PC-3 (cell line): ENCODE data around the gene SDK1. TPM values are rescaled to one million over a fixed set of nuclear protein-coding genes. Genes with fewer than 3 reads are reported as not detected.

Experiments
- ATAC-seq: fragments of 200-7000 bp; cut with Tn5 transposase; 2 replicates; pipeline ENCODE4 v1.9.1; 2020; ENCODE audit warnings: mild to moderate bottlenecking, moderate library complexity
- BruUV-seq: library from RNA; stranded (reverse); fragments of 400-500 nt; replicated peaks from 2 replicates; lab custom pipeline; 2021; lab: Mats Ljungman, UMichigan
- CTCF ChIA-PET: fragments of 300-600 bp; sonication (Branson Sonifier 250); formaldehyde crosslinking; loops from one replicate; lab custom pipeline; 2022; ENCODE audit warnings: antibody characterized with exemption; lab: Charles Lee
- POLR2A ChIA-PET: fragments of 300-600 bp; sonication (Branson Sonifier 250); formaldehyde crosslinking; loops from one replicate; lab custom pipeline; 2022; ENCODE audit warnings: antibody characterized with exemption; ENCODE audit not compliant: unreplicated experiment; lab: Charles Lee
- DNase-seq: peaks from one replicate; pipeline ENCODE4 v3.0.0-alpha.2; 2015
- H2AFZ ChIP-seq: fragments of 300-600 bp; sonication (generic); 2 replicates; pipeline ENCODE4 v1.6.0; 2016; ENCODE audit warnings: antibody characterized with exemption, low read length
- H3F3A ChIP-seq: fragments of 300-600 bp; sonication (generic); one replicate; pipeline ENCODE4 v1.6.0; 2017; ENCODE audit warnings: antibody characterized with exemption, low read length, control low read depth, mild to moderate bottlenecking; ENCODE audit not compliant: unreplicated experiment
- H3K27ac ChIP-seq: fragments of 300-600 bp; sonication (generic); 2 replicates; pipeline ENCODE4 v1.5.1; 2016; ENCODE audit warnings: mild to moderate bottlenecking, low read length
- H3K27me3 ChIP-seq: fragments of 300-600 bp; sonication (generic); 2 replicates; pipeline ENCODE4 v1.6.1; 2016; ENCODE audit warnings: low read length, mixed read lengths
- H3K36me3 ChIP-seq: fragments of 300-600 bp; sonication (generic); 2 replicates; pipeline ENCODE4 v1.6.1; 2016; ENCODE audit warnings: low read depth, mixed run types, low read length, mixed read lengths
- H3K4me1 ChIP-seq: fragments of 300-600 bp; sonication (generic); 2 replicates; pipeline ENCODE4 v1.5.1; 2016; ENCODE audit warnings: low read length; ENCODE audit not compliant: insufficient read depth
- H3K4me2 ChIP-seq: fragments of 300-600 bp; sonication (generic); 2 replicates; pipeline ENCODE4 v1.6.0; 2016; ENCODE audit warnings: low read length
- H3K4me3 ChIP-seq: fragments of 300-600 bp; sonication (generic); 2 replicates; pipeline ENCODE4 v1.5.1; 2016; ENCODE audit warnings: mild to moderate bottlenecking, low read length, mixed read lengths
- H3K79me2 ChIP-seq: fragments of 300-600 bp; sonication (generic); 2 replicates; pipeline ENCODE4 v1.6.1; 2017; ENCODE audit warnings: low read length, mixed read lengths
- H3K9ac ChIP-seq: fragments of 300-600 bp; sonication (generic); 2 replicates; pipeline ENCODE4 v1.6.0; 2016; ENCODE audit warnings: mild to moderate bottlenecking, low read length
- H3K9me2 ChIP-seq: fragments of 300-600 bp; sonication (generic); replicated peaks from 2 replicates; pipeline ENCODE4 v1.6.1; 2016; ENCODE audit warnings: mixed run types, low read length, mixed read lengths
- H3K9me3 ChIP-seq: fragments of 300-600 bp; sonication (generic); 2 replicates; pipeline ENCODE4 v1.6.1; 2016; ENCODE audit warnings: low read length, mixed read lengths
- H4K20me1 ChIP-seq: fragments of 300-600 bp; sonication (generic); 2 replicates; pipeline ENCODE4 v1.6.1; 2016; ENCODE audit warnings: low read length, mixed read lengths
- EZH2 ChIP-seq: fragments of 300-600 bp; sonication (generic); IDR thresholded peaks from one replicate; pipeline ENCODE4 v1.6.1; 2017; ENCODE audit warnings: antibody characterized with exemption, mild to moderate bottlenecking, low read length; ENCODE audit not compliant: unreplicated experiment
- EZH2phosphoT487 ChIP-seq: fragments of 300-600 bp; sonication (generic); IDR thresholded peaks from 2 replicates; pipeline ENCODE4 v1.6.1; 2018; ENCODE audit warnings: mild to moderate bottlenecking, antibody characterized with exemption, low read length, borderline replicate concordance
- intact Hi-C: fragments of 100-400 bp; cut with micrococcal nuclease; formaldehyde crosslinking; loops from 2 replicates; pipeline ENCODE4 v1.9.0; 2023
- total RNA-seq: library from RNA; depleted of rRNA; stranded (reverse); fragments of >200 nt; gene quantifications from 2 replicates; pipeline ENCODE4 v1.2.3, GENCODE V29; 2014
- TF ChIP-seq, protein P1 (sequence below): fragments of 300-600 bp; sonication (generic); conservative IDR thresholded peaks from 2 replicates; pipeline ENCODE4 v1.5.1; 2017; ENCODE audit warnings: antibody characterized with exemption, low read depth, mild to moderate bottlenecking, low read length

SDK1 gene
- total RNA-seq, 1 experiment from 2014 or later, result 2.8 TPM

- BruUV-seq, result no TSS peak
- intact Hi-C loops, result no loop called here
- Histone ChIP-seq H3K79me2 (no peaks in the 10 kb centered on the region), H3K9ac (no peak overlapping the region), H3K36me3 (no peaks in the 10 kb centered on the region), H3K9me3 (peaks cover 4% of the 10 kb centered on the region), H3K27me3 (no peaks in the 10 kb centered on the region), H4K20me1 (no peaks in the 10 kb centered on the region), H3K4me2 (no peak overlapping the region), H3K4me1 (no peaks in the 10 kb centered on the region), H3K4me3 (no peak overlapping the region), H3K9me2 (no peaks in the 10 kb centered on the region), H3F3A (no peaks in the 10 kb centered on the region), H3K27ac (no peak overlapping the region), H2AFZ (no peak overlapping the region)
- no peak for TF ChIP-seq EZH2
- TF ChIP-seq, protein P1, sequence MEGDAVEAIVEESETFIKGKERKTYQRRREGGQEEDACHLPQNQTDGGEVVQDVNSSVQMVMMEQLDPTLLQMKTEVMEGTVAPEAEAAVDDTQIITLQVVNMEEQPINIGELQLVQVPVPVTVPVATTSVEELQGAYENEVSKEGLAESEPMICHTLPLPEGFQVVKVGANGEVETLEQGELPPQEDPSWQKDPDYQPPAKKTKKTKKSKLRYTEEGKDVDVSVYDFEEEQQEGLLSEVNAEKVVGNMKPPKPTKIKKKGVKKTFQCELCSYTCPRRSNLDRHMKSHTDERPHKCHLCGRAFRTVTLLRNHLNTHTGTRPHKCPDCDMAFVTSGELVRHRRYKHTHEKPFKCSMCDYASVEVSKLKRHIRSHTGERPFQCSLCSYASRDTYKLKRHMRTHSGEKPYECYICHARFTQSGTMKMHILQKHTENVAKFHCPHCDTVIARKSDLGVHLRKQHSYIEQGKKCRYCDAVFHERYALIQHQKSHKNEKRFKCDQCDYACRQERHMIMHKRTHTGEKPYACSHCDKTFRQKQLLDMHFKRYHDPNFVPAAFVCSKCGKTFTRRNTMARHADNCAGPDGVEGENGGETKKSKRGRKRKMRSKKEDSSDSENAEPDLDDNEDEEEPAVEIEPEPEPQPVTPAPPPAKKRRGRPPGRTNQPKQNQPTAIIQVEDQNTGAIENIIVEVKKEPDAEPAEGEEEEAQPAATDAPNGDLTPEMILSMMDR, result no peak
- no peak for TF ChIP-seq EZH2phosphoT487
- CTCF ChIA-PET, result no interaction called here
- DNase-seq, result no peak
- ATAC-seq, result no peak
- POLR2A ChIA-PET, result no interaction called here
Observed at GRCh38 chr7:3504384-3504783, 203.3 kb downstream of the SDK1 start.

DNA sequence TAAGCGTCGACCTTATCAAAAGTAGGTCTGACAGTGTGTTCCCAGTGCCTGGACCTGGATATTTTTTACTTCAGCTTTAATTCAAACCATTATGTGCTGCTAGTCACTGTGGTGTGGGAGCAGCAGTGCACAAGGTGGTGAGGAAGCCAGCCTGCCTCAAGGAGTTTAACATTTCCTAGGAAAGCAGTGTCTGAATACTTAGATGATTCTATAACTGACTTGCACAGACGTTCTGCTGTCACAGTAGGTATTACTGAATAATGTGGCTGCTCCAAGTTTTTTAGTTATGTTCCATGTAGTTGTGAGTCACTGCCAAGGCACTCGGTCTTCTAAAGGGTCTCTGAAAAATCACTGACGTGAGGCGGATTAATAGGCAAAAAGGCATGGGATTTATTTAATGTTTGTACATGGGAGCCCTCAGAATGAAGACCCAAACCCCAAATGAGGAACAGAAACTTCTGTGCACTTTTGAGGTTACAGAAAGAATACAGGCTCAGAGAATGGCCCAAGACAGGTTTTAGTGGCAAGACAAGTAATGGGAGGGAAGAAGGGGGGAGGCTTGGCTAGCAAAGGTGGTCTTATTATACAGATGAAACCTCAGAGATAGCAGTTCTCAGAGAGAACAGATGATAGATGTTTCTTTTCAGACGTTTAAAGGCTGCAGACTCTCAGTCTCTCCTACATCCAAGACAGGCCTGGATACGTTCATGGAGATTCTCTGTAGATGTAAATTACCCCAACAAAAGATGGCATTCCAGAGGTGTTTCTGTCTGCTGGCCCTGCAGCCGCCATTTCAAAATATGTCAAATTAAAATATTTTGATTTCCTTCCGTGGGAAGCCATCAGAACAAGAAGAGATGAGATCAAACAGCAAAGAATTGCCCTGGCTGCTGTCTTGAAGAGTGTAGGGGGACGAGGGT lies 209.3 kb downstream of the SDK1 start:
- DNase-seq, result no peak
- Histone ChIP-seq H3K79me2 (no peaks in the 10 kb centered on the region), H3K27ac (no peak overlapping the region), H3K9me2 (no peaks in the 10 kb centered on the region), H2AFZ (no peak overlapping the region), H3K4me1 (no peaks in the 10 kb centered on the region), H3K4me2 (no peak overlapping the region), H3K4me3 (no peak overlapping the region), H4K20me1 (no peaks in the 10 kb centered on the region), H3K27me3 (no peaks in the 10 kb centered on the region), H3K9me3 (peaks cover 4% of the 10 kb centered on the region; the same call in 1 of the 2 replicates), H3K9ac (no peak overlapping the region), H3K36me3 (no peaks in the 10 kb centered on the region), H3F3A (no peaks in the 10 kb centered on the region)
- CTCF ChIA-PET, result no interaction called here
- BruUV-seq, result no TSS peak
- POLR2A ChIA-PET, result no interaction called here
- ATAC-seq, result no peak
- intact Hi-C loops, result no loop called here
- TF ChIP-seq EZH2phosphoT487, result no peak
- TF ChIP-seq EZH2, result no peak
- TF ChIP-seq, protein P1, result no peak

GRCh38 chr7:3517344-3517743 lies 216.3 kb downstream of the SDK1 start:
- TF ChIP-seq EZH2phosphoT487 (no peak), EZH2 (no peak)
- TF ChIP-seq, protein P1, result no peak

More at GRCh38 chr7:3517344-3517743, 216.3 kb downstream of the SDK1 start:
- BruUV-seq, result no TSS peak
- DNase-seq, result no peak
- no peak overlapping the region for H3K4me2 ChIP-seq
- no peaks in the 10 kb centered on the region for H4K20me1 ChIP-seq
- no peaks in the 10 kb centered on the region for H3F3A ChIP-seq
- no peaks in the 10 kb centered on the region for H3K27me3 ChIP-seq
- CTCF ChIA-PET, result no interaction called here
- POLR2A ChIA-PET, result no interaction called here
- no peaks in the 10 kb centered on the region for H3K79me2 ChIP-seq
- H2AFZ ChIP-seq, result no peak overlapping the region
- no peaks in the 10 kb centered on the region for H3K36me3 ChIP-seq
- H3K9me3 ChIP-seq, result no peaks in the 10 kb centered on the region
- no peak overlapping the region for H3K9ac ChIP-seq
- no peak for ATAC-seq
- no peak overlapping the region for H3K4me3 ChIP-seq
- no peaks in the 10 kb centered on the region for H3K4me1 ChIP-seq
- no peak overlapping the region for H3K27ac ChIP-seq
- intact Hi-C loops, result no loop called here
- no peaks in the 10 kb centered on the region for H3K9me2 ChIP-seq
